ENCODE data around the gene PSMD1.

Gene PSMD1

DNA sequence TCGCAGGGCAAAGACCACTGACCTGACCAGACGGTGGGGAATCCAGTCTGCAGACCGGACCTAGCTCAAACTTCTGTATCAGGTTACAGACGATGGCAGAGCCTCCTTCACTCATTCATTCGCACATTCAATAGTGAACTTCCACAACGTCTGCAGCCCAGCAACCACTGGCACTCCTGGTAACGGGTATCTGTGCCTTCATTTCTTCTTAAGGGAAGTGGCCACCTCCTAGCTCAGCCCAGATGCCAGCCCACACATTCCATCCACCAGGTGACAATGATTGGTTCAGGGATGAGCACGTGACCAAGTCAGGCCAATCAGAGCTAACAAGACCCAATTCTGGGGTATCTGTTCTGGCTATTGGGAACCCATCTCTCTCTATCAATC, 125.8 kb downstream of the PSMD1 start:
- ChIA-PET POLR2A (no interaction called here), CTCF (interaction anchor here (0.9 to 3.6 kb wide), 6 partner anchors 10 to 78 kb away, joined by 3 to 18 read pairs (median 6); partner anchors contain the start of gene ARMC9)
- no peak for DNase-seq (ENCODE audit: extremely low spot score)
- TF ChIP-seq, protein P1, sequence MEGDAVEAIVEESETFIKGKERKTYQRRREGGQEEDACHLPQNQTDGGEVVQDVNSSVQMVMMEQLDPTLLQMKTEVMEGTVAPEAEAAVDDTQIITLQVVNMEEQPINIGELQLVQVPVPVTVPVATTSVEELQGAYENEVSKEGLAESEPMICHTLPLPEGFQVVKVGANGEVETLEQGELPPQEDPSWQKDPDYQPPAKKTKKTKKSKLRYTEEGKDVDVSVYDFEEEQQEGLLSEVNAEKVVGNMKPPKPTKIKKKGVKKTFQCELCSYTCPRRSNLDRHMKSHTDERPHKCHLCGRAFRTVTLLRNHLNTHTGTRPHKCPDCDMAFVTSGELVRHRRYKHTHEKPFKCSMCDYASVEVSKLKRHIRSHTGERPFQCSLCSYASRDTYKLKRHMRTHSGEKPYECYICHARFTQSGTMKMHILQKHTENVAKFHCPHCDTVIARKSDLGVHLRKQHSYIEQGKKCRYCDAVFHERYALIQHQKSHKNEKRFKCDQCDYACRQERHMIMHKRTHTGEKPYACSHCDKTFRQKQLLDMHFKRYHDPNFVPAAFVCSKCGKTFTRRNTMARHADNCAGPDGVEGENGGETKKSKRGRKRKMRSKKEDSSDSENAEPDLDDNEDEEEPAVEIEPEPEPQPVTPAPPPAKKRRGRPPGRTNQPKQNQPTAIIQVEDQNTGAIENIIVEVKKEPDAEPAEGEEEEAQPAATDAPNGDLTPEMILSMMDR (IDR thresholded peaks at IDR 0.05; ENCODE audit: control extremely low read depth, extremely low read depth, low read depth, missing control alignments) = no peak

DNA sequence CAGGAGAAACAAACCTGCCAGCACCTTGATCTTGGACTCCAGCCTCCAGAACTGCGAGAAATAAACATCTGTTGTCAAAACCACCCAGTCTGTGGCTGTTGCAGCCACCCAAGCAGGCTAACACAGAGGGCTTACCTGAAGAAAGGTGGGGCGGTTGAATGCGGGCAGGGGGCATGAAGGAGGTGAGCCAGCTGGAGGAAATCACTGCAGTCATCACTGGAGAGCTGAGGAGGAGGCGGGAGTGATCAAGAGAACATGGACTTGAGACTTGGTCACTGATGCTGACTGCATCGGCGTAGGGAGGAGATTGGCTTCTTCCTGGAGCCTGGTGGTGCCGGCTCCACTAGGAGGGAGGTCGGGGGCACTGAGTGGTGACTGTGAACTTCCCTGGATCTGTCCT, 127.2 kb downstream of the PSMD1 start:
- TF ChIP-seq, protein P1 (IDR thresholded peaks at IDR 0.05; ENCODE audit: control extremely low read depth, extremely low read depth, low read depth, missing control alignments) = no peak
- POLR2A ChIA-PET = no interaction called here
- CTCF ChIA-PET = interaction anchor here (0.9 to 3.2 kb wide), 2 partner anchors 9 to 16 kb away, joined by 3 to 11 read pairs; no protein-coding TSS in a partner anchor
- no peak for DNase-seq (ENCODE audit: extremely low spot score)

DNA sequence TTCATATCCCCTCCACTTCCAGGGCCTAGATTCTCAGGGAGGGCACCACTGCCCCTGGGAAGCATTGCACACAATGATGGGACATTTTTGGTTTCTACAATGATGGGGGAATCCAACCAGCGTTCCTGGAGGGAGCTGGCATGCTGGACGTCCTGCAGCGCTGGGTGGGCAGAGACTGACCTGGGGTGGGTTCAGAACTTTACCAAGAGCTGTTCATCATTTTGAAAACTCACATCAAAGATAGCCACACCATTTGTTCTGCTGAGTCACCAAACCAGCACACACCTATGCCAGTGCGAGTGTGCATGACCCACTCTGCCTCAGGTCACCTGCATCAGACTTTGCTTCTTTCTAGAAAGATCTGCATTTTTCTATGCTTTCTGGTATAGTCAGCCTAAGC, 127.7 kb downstream of the PSMD1 start:
- DNase-seq (ENCODE audit: extremely low spot score) = no peak
- TF ChIP-seq, protein P1 (IDR thresholded peaks at IDR 0.05; ENCODE audit: control extremely low read depth, extremely low read depth, low read depth, missing control alignments) = no peak
- CTCF ChIA-PET = interaction anchor here (0.8 to 3.2 kb wide), 2 partner anchors 9 to 42 kb away, joined by 4 to 11 read pairs; no protein-coding TSS in a partner anchor
- POLR2A ChIA-PET = no interaction called here

DNA sequence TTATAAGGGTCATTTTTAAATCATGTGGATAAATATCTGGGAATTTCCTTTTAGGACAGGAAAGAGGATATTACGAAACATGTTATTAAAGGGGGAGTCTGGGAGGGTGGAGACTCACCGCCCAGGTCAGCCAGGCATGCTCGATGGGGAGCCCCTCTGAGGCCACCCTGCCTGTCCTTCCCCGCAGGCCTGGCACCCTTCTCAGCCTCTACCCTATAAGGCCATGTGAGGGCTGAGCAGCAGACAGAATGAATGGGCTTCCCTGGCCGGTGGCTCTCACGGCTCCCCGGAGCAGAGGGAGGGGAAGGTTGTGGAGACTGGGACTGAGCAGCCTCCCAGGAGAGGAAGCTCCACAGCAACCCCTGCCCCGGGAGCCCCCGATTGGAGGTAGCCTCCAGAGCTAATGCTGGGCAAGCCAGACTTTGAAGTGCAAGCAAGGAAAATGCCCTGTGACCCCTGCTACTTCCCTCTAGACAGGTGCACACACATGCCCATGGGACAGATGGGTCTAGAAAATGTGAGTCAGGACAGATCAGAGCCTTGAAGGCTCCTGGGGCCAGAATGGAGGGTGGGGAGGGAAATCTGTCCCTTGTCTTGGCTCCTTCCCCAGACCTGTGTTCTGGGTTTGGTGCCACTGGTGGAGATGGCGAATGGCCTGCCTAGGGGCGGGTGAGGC, 128.5 kb downstream of the PSMD1 start:
- POLR2A ChIA-PET = no interaction called here
- DNase-seq (ENCODE audit: extremely low spot score) = no peak
- CTCF ChIA-PET = interaction anchor here (1.2 to 1.6 kb wide), 4 partner anchors 9 to 361 kb away, joined by 3 to 6 read pairs (median 4); no protein-coding TSS in a partner anchor
- TF ChIP-seq, protein P1 (IDR thresholded peaks at IDR 0.05; ENCODE audit: control extremely low read depth, extremely low read depth, low read depth, missing control alignments) = no peak

GRCh38 chr2:231185886-231186285, 129.2 kb downstream of the PSMD1 start:
- POLR2A ChIA-PET = no interaction called here
- no peak for DNase-seq (ENCODE audit: extremely low spot score)
- TF ChIP-seq, protein P1 (IDR thresholded peaks at IDR 0.05; ENCODE audit: control extremely low read depth, extremely low read depth, low read depth, missing control alignments) = no peak
- CTCF ChIA-PET = interaction anchor here (1.2 to 1.6 kb wide), 5 partner anchors 8 to 362 kb away, joined by 3 to 6 read pairs (median 4); no protein-coding TSS in a partner anchor

- ChIA-PET POLR2A (no interaction called here), CTCF (interaction anchor here (1.2 to 1.6 kb wide), 5 partner anchors 7 to 362 kb away, joined by 3 to 6 read pairs (median 4); no protein-coding TSS in a partner anchor)
- DNase-seq (ENCODE audit: extremely low spot score) = no peak
- TF ChIP-seq, protein P1 (IDR thresholded peaks at IDR 0.05; ENCODE audit: control extremely low read depth, extremely low read depth, low read depth, missing control alignments) = no peak
Observed at GRCh38 chr2:231186325-231186724, 129.7 kb downstream of the PSMD1 start.

Measured in GM10248 (cell line).